HCT116 (cell line): ENCODE results near the gene SDK2. TPM values are rescaled to one million over a fixed set of nuclear protein-coding genes. Genes with fewer than 3 reads are reported as not detected.

Source experiments
- ATAC-seq: fragments of 200-7000 bp; cut with Tn5 transposase; 2 replicates; pipeline ENCODE4 v1.9.1; 2020; ENCODE audit warnings: mild to moderate bottlenecking, moderate library complexity
- BruUV-seq: library from RNA; stranded (reverse); fragments of 400-500 nt; replicated peaks from 2 replicates; lab custom pipeline; 2021; lab: Mats Ljungman, UMichigan
- CTCF ChIA-PET: fragments of 300-600 bp; sonication (Branson Sonifier 250); formaldehyde crosslinking; loops from one replicate; lab custom pipeline; 2021; ENCODE audit warnings: antibody characterized with exemption; lab: Charles Lee
- POLR2A ChIA-PET: fragments of 300-600, 350-600 bp; sonication (Branson Sonifier 250); formaldehyde crosslinking; loops from one replicate; lab custom pipeline; 2021; ENCODE audit warnings: antibody characterized with exemption; lab: Charles Lee
- RAD21 ChIA-PET, 2 experiments: fragments of 300-600 bp; sonication (Branson Sonifier 250); formaldehyde crosslinking; loops; one replicate each; lab custom pipeline; 2023; ENCODE audit warnings: low total read pairs in 2 of 2; ENCODE audit not compliant: uncharacterized antibody in 2 of 2, unreplicated experiment in 2 of 2, low non-redundant PET in 1 of 2; lab: Charles Lee
- DNase-seq: peaks from one replicate; pipeline ENCODE4 v3.0.0-alpha.2; 2010; ENCODE audit warnings: low read depth, low spot score
- H2AFZ ChIP-seq: fragments of 200-600 bp; shearing (Covaris generic), sonication (generic); 2 replicates; pipeline ENCODE4 v1.6.1; 2017; ENCODE audit warnings: low read depth, mixed run types, mixed read lengths, antibody characterized with exemption, low read length; ENCODE audit not compliant: poor library complexity, severe bottlenecking
- H3K27ac ChIP-seq: 2 replicates; pipeline ENCODE4 v1.5.1; 2012; ENCODE audit warnings: low read depth, low read length
- H3K27me3 ChIP-seq: fragments of 200-600 bp; sonication (generic); 2 replicates; pipeline ENCODE4 v1.6.1; 2016; ENCODE audit warnings: mixed run types, low read length, mixed read lengths; ENCODE audit not compliant: insufficient read depth
- H3K36me3 ChIP-seq, 2 experiments: fragments of 200-500 bp in 1 of 2; fragments of 200-600 bp in 1 of 2; sonication (Bioruptor generic) in 1 of 2; sonication (generic) in 1 of 2; 2 replicates each; pipeline versions ENCODE4 v1.5.1 to v1.6.1; 2014 to 2016; ENCODE audit warnings: low read length in 2 of 2, inconsistent platforms in 1 of 2, mixed read lengths in 1 of 2, mixed run types in 1 of 2; ENCODE audit not compliant: insufficient read depth in 2 of 2, control insufficient read depth in 1 of 2
- H3K4me1 ChIP-seq, 2 experiments: fragments of 200-600 bp in 1 of 2; sonication (generic) in 1 of 2; 2 replicates each; pipeline versions ENCODE4 v1.5.1 to v1.6.1; 2012 to 2017; ENCODE audit warnings: low read length in 2 of 2, inconsistent platforms in 1 of 2, mild to moderate bottlenecking in 1 of 2, mixed read lengths in 1 of 2, mixed run types in 1 of 2, moderate library complexity in 1 of 2; ENCODE audit not compliant: insufficient read depth in 2 of 2, control insufficient read depth in 1 of 2
- H3K4me2 ChIP-seq: fragments of 200-600 bp; sonication (generic); 2 replicates; pipeline ENCODE4 v1.6.1; 2017; ENCODE audit warnings: mixed run types, low read length, mixed read lengths
- H3K4me3 ChIP-seq, 2 experiments: fragments of 200-600 bp in 1 of 2; sonication (generic) in 1 of 2; replicated peaks in 1 of 2; 2 replicates each; pipeline ENCODE4 v1.5.1; 2011 to 2016; ENCODE audit warnings: low read length in 2 of 2, control low read depth in 1 of 2, low read depth in 1 of 2, mild to moderate bottlenecking in 1 of 2, mixed read lengths in 1 of 2, mixed run types in 1 of 2
- H3K79me2 ChIP-seq: fragments of 200-600 bp; sonication (generic); 2 replicates; pipeline ENCODE4 v1.6.1; 2017; ENCODE audit warnings: mild to moderate bottlenecking, mixed run types, low read length, moderate library complexity, mixed read lengths; ENCODE audit not compliant: insufficient read depth
- H3K9ac ChIP-seq: fragments of 200-600 bp; sonication (generic); 2 replicates; pipeline ENCODE4 v1.6.1; 2016; ENCODE audit warnings: low read length, mixed read lengths
- H3K9me2 ChIP-seq: fragments of 200-600 bp; sonication (generic), shearing (Covaris generic); 2 replicates; pipeline ENCODE4 v1.6.1; 2017; ENCODE audit warnings: mixed run types, mild to moderate bottlenecking, moderate library complexity; ENCODE audit not compliant: insufficient read depth
- H3K9me3 ChIP-seq, 2 experiments: fragments of 200-500 bp in 1 of 2; fragments of 200-600 bp in 1 of 2; sonication (Bioruptor generic) in 1 of 2; sonication (generic) in 1 of 2; 2 replicates each; pipeline ENCODE4 v1.6.1; 2014 to 2017; ENCODE audit warnings: low read length in 2 of 2, mixed read lengths in 2 of 2, inconsistent platforms in 1 of 2, low read depth in 1 of 2, mild to moderate bottlenecking in 1 of 2, mixed run types in 1 of 2, moderate library complexity in 1 of 2; ENCODE audit not compliant: control insufficient read depth in 1 of 2, insufficient read depth in 1 of 2
- H4K20me1 ChIP-seq: fragments of 200-600 bp; sonication (generic), shearing (Covaris generic); 2 replicates; pipeline ENCODE4 v1.6.1; 2017; ENCODE audit warnings: mixed run types, mild to moderate bottlenecking, moderate library complexity; ENCODE audit not compliant: insufficient read depth
- ELF1 ChIP-seq: IDR thresholded peaks from 2 replicates; pipeline ENCODE4 v1.6.1; 2012; ENCODE audit warnings: low read depth, borderline replicate concordance
- EZH2 ChIP-seq: fragments of 200-600 bp; sonication (generic); IDR thresholded peaks from 2 replicates; pipeline ENCODE4 v1.6.1; 2017; ENCODE audit warnings: antibody characterized with exemption, mixed run types
- EZH2phosphoT487 ChIP-seq: fragments of 200-600 bp; IDR thresholded peaks from 2 replicates; pipeline ENCODE4 v1.6.1; 2018; ENCODE audit warnings: antibody characterized with exemption, borderline replicate concordance
- FOSL1 ChIP-seq: IDR thresholded peaks from 2 replicates; pipeline ENCODE4 v1.6.1; 2012; ENCODE audit warnings: low read depth
- POLR2A ChIP-seq: IDR thresholded peaks from 2 replicates; pipeline ENCODE4 v1.7.0; 2011; ENCODE audit warnings: borderline replicate concordance; ENCODE audit not compliant: insufficient read depth, insufficient read length; ENCODE audit errors: extremely low read depth
- RAD21 ChIP-seq: IDR thresholded peaks from 2 replicates; pipeline ENCODE4 v1.6.1; 2012; ENCODE audit warnings: low read depth, mild to moderate bottlenecking
- TCF7L2 ChIP-seq: IDR thresholded peaks from 2 replicates; pipeline ENCODE4 v1.7.0; 2011; ENCODE audit warnings: borderline replicate concordance, inconsistent platforms; ENCODE audit not compliant: insufficient read depth, insufficient read length; ENCODE audit errors: extremely low read depth
- ZFX ChIP-seq: fragments of 450-650 bp; IDR thresholded peaks from 2 replicates; pipeline ENCODE4 v1.6.1; 2017
- intact Hi-C: fragments of 100-400 bp; cut with micrococcal nuclease; formaldehyde crosslinking; loops from 2 replicates; pipeline ENCODE4 v1.10.0; 2022
- total RNA-seq: library from RNA; stranded (reverse); gene quantifications from one replicate; pipeline ENCODE4 v1.2.1, GENCODE V29; 2021; ENCODE audit not compliant: unreplicated experiment
- TF ChIP-seq, protein P1 (sequence below): IDR thresholded peaks from 2 replicates; pipeline ENCODE4 v1.6.1; 2011; ENCODE audit warnings: mild to moderate bottlenecking, low read length, moderate library complexity; ENCODE audit not compliant: insufficient replicate concordance; ENCODE audit errors: extremely low read depth
- TF ChIP-seq, protein P2 (sequence below): IDR thresholded peaks from 2 replicates; pipeline ENCODE4 v1.6.1; 2012; ENCODE audit warnings: low read depth

The SDK2 gene
- total RNA-seq, 1 experiment from 2014 or later = 0.10 TPM

DNA sequence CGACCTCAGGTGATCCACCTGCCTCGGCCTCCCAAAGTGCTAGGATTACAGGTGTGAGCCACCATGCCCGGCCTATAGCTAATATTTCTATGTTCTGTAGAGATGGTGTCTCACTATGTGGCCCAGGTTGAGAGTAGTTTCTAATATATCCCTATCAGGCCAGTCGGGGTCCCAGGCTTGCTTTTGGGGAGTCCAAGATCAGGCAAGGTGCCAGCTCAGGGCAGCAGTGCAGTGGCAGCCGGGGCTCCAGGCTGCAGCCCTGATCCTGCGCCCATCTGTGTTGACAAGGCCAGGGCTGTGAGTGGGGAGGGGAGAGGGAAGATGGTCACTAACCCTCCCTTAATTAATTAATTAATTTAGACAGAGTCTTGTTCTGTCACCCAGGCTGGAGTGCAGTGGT is 254.8 kb downstream of the SDK2 start (continued):
- TF ChIP-seq EZH2phosphoT487 = no peak
- TF ChIP-seq, protein P1, sequence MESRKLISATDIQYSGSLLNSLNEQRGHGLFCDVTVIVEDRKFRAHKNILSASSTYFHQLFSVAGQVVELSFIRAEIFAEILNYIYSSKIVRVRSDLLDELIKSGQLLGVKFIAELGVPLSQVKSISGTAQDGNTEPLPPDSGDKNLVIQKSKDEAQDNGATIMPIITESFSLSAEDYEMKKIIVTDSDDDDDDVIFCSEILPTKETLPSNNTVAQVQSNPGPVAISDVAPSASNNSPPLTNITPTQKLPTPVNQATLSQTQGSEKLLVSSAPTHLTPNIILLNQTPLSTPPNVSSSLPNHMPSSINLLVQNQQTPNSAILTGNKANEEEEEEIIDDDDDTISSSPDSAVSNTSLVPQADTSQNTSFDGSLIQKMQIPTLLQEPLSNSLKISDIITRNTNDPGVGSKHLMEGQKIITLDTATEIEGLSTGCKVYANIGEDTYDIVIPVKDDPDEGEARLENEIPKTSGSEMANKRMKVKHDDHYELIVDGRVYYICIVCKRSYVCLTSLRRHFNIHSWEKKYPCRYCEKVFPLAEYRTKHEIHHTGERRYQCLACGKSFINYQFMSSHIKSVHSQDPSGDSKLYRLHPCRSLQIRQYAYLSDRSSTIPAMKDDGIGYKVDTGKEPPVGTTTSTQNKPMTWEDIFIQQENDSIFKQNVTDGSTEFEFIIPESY = no peak

DNA sequence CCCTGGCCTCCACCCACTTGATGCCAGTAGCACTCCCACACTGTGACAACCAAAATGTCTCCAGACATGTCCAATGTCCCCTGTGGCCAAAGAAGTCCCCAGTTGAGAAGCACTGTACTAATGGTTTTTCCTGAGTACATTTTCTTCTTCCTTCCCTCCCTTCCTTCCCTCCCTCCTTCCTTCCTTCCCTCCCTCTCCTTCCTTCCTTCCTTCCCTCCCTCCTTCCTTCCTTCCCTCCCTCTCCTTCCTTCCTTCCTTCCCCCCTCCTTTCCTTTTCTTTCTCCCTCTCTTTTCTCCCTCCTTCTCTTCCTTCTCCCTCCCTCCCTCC is 255.7 kb downstream of the SDK2 start:
- Histone ChIP-seq H3K9me2 (no peaks in the 10 kb centered on the region), H4K20me1 (no peaks in the 10 kb centered on the region), H3K79me2 (no peaks in the 10 kb centered on the region), H2AFZ (no peak overlapping the region), H3K27ac (no peak overlapping the region), H3K27me3 (peaks cover 15% of the 10 kb centered on the region; the same call in 1 of the 2 replicates), H3K36me3 (no peaks in the 10 kb centered on the region), H3K4me1 (no peaks in the 10 kb centered on the region), H3K4me3 (no peak overlapping the region), H3K9ac (no peak overlapping the region), H3K9me3 (no peaks in the 10 kb centered on the region), H3K4me2 (no peak overlapping the region)
- RAD21 ChIA-PET = no interaction called here
- BruUV-seq = no TSS peak
- ATAC-seq = no peak; the same call in 1 of the 2 replicates
- no peak for DNase-seq
- TF ChIP-seq, protein P2, sequence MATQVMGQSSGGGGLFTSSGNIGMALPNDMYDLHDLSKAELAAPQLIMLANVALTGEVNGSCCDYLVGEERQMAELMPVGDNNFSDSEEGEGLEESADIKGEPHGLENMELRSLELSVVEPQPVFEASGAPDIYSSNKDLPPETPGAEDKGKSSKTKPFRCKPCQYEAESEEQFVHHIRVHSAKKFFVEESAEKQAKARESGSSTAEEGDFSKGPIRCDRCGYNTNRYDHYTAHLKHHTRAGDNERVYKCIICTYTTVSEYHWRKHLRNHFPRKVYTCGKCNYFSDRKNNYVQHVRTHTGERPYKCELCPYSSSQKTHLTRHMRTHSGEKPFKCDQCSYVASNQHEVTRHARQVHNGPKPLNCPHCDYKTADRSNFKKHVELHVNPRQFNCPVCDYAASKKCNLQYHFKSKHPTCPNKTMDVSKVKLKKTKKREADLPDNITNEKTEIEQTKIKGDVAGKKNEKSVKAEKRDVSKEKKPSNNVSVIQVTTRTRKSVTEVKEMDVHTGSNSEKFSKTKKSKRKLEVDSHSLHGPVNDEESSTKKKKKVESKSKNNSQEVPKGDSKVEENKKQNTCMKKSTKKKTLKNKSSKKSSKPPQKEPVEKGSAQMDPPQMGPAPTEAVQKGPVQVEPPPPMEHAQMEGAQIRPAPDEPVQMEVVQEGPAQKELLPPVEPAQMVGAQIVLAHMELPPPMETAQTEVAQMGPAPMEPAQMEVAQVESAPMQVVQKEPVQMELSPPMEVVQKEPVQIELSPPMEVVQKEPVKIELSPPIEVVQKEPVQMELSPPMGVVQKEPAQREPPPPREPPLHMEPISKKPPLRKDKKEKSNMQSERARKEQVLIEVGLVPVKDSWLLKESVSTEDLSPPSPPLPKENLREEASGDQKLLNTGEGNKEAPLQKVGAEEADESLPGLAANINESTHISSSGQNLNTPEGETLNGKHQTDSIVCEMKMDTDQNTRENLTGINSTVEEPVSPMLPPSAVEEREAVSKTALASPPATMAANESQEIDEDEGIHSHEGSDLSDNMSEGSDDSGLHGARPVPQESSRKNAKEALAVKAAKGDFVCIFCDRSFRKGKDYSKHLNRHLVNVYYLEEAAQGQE = no peak
- TF ChIP-seq ZFX (no peak), EZH2 (no peak), RAD21 (no peak), FOSL1 (no peak), ELF1 (no peak), TCF7L2 (no peak), POLR2A (no peak)
- TF ChIP-seq, protein P1 = no peak
- CTCF ChIA-PET = no interaction called here
- intact Hi-C loops = no loop called here
- POLR2A ChIA-PET = no interaction called here
